GM12878 (cell line): ENCODE results near the gene PRKAR2B. TPM values are rescaled to one million over a fixed set of nuclear protein-coding genes. Genes with fewer than 3 reads are reported as not detected.

Experiments
- ATAC-seq: fragments of 200-7000 bp; cut with Tn5 transposase; 3 replicates; pipeline ENCODE4 v1.9.1; 2020; ENCODE audit warnings: mild to moderate bottlenecking, moderate library complexity
- BruUV-seq: library from RNA; stranded (reverse); fragments of 400-500 nt; replicated peaks from 2 replicates; lab custom pipeline; 2021; lab: Mats Ljungman, UMichigan
- CTCF ChIA-PET: fragments of 300-600 bp; sonication (Branson Sonifier 250); formaldehyde crosslinking; extraction: SDS; loops from one replicate; lab custom pipeline; 2021; ENCODE audit warnings: inconsistent platforms; lab: Yijun Ruan, JAX
- POLR2A ChIA-PET: fragments of 350-600 bp; formaldehyde crosslinking; extraction: SDS; loops from one replicate; lab custom pipeline; 2021; ENCODE audit warnings: inconsistent platforms; lab: Charles Lee
- RAD21 ChIA-PET: fragments of 300-600 bp; sonication (Branson Sonifier 250); formaldehyde crosslinking; loops from one replicate; lab custom pipeline; 2023; ENCODE audit warnings: antibody characterized with exemption; ENCODE audit not compliant: unreplicated experiment; lab: Charles Lee
- SMC1A ChIA-PET: fragments of 300-600 bp; sonication (Branson Sonifier 250); formaldehyde crosslinking; loops from one replicate; lab custom pipeline; 2023; ENCODE audit not compliant: unreplicated experiment, uncharacterized antibody; lab: Charles Lee
- DNase-seq: peaks from one replicate; pipeline ENCODE4 v3.0.0-alpha.2; 2011; ENCODE audit warnings: low read depth, low spot score
- FAIRE-seq: peaks from 3 replicates; lab custom pipeline; 2011; peaks lifted over from hg19 to GRCh38; lab: Jason Lieb, UNC
- H2AFZ ChIP-seq: 2 replicates; pipeline ENCODE4 v1.6.0; 2011; ENCODE audit warnings: low read depth, low read length, control low read depth; ENCODE audit not compliant: control insufficient read depth
- H3K27ac ChIP-seq: 2 replicates; pipeline ENCODE4 v1.5.1; 2011; ENCODE audit warnings: control low read depth; ENCODE audit not compliant: control insufficient read depth, insufficient read depth
- H3K27me3 ChIP-seq, 2 experiments: replicated peaks in 1 of 2; 2 replicates each; pipeline versions ENCODE4 v1.6.0 to v1.6.1; 2011; ENCODE audit warnings: low read length in 1 of 2; ENCODE audit not compliant: control insufficient read depth in 2 of 2, insufficient read depth in 2 of 2
- H3K36me3 ChIP-seq, 2 experiments: 2 replicates each; pipeline ENCODE4 v1.5.1; 2011; ENCODE audit warnings: low read length in 1 of 2; ENCODE audit not compliant: control insufficient read depth in 2 of 2, insufficient read depth in 2 of 2
- H3K4me1 ChIP-seq: 2 replicates; pipeline ENCODE4 v1.6.1; 2011; ENCODE audit warnings: mild to moderate bottlenecking, low read length, moderate library complexity, mixed read lengths; ENCODE audit not compliant: control insufficient read depth, insufficient read depth
- H3K4me2 ChIP-seq: 2 replicates; pipeline ENCODE4 v1.6.0; 2011; ENCODE audit warnings: control low read depth; ENCODE audit not compliant: control insufficient read depth, insufficient read depth
- H3K4me3 ChIP-seq: fragments of 200-600 bp; sonication (generic); 2 replicates; pipeline ENCODE4 v1.5.1; 2016
- H3K79me2 ChIP-seq: 2 replicates; pipeline ENCODE4 v1.6.0; 2011; ENCODE audit warnings: low read length; ENCODE audit not compliant: control insufficient read depth, insufficient read depth
- H3K9ac ChIP-seq: 2 replicates; pipeline ENCODE4 v1.8.0; 2011; ENCODE audit warnings: low read length, control low read depth, mixed read lengths; ENCODE audit not compliant: control insufficient read depth, insufficient read depth
- H3K9me3 ChIP-seq: replicated peaks from 3 replicates; pipeline ENCODE4 v1.5.1; 2011; ENCODE audit warnings: mild to moderate bottlenecking, low read length; ENCODE audit not compliant: control insufficient read depth, insufficient read depth
- H4K20me1 ChIP-seq: 2 replicates; pipeline ENCODE4 v1.6.0; 2011; ENCODE audit not compliant: control insufficient read depth, insufficient read depth
- BACH1 ChIP-seq: fragments of 450-650 bp; IDR thresholded peaks from 2 replicates; pipeline ENCODE4 v1.6.1; 2017; ENCODE audit warnings: mild to moderate bottlenecking, borderline replicate concordance
- NFYA ChIP-seq: IDR thresholded peaks from 2 replicates; pipeline ENCODE4 v1.6.1; 2011; ENCODE audit warnings: low read depth, mild to moderate bottlenecking, low read length, improper control_type of control experiment, borderline replicate concordance
- NR2C1 ChIP-seq: fragments of 450-650 bp; IDR thresholded peaks from 2 replicates; pipeline ENCODE4 v1.6.1; 2017; ENCODE audit warnings: antibody characterized with exemption, mild to moderate bottlenecking, moderate library complexity
- PAX8 ChIP-seq: fragments of 450-650 bp; IDR thresholded peaks from 2 replicates; pipeline ENCODE4 v1.6.1; 2017; ENCODE audit warnings: mild to moderate bottlenecking, moderate library complexity
- SIX5 ChIP-seq: IDR thresholded peaks from 2 replicates; pipeline ENCODE4 v1.6.1; 2011; ENCODE audit warnings: mild to moderate bottlenecking, low read depth, low read length, moderate library complexity; ENCODE audit not compliant: severe bottlenecking
- YBX1 ChIP-seq: fragments of 450-650 bp; IDR thresholded peaks from 2 replicates; pipeline ENCODE4 v1.6.1; 2016; ENCODE audit warnings: antibody characterized with exemption
- ZBED1 ChIP-seq: IDR thresholded peaks from 2 replicates; pipeline ENCODE4 v1.6.1; 2016; ENCODE audit warnings: borderline replicate concordance
- in situ Hi-C: fragments of 300-500 bp; cut with MboI; formaldehyde crosslinking; loops from 9 replicates; pipeline ENCODE4 v1.14.3; 2018; ENCODE audit warnings: mixed read lengths
- intact Hi-C: fragments of 100-400 bp; cut with micrococcal nuclease; formaldehyde crosslinking; loops from one replicate; pipeline ENCODE4 v1.14.2; 2022; ENCODE audit not compliant: unreplicated experiment
- polyA plus RNA-seq, 11 experiments: library from polyadenylated mRNA; depleted of rRNA in 4 of 11; unstranded in 6 of 11; stranded (reverse) in 5 of 11; fragments of >200 nt; fragmentation: Nextera tagmentation in 4 of 11; fragmentation: Illumina TruSeq in 1 of 11; extraction: Ambion mirVana in 4 of 11; extraction: Trizol in 1 of 11; gene quantifications; 1 replicate in 1 of 11; 2 replicates in 10 of 11; pipeline versions ENCODE4 v1.2.1 to v1.2.3, GENCODE V29; 2011 to 2016; ENCODE audit warnings: inconsistent platforms in 2 of 11, missing spikeins in 2 of 11, low read depth in 1 of 11
- total RNA-seq, 4 experiments: library from RNA; depleted of rRNA in 3 of 4; stranded (reverse); fragments of >200 nt in 3 of 4; fragmentation: Illumina TruSeq in 1 of 4; extraction: Trizol in 1 of 4; gene quantifications; 2 replicates each; pipeline versions ENCODE4 v1.2.1 to v1.2.3, GENCODE V29; 2013 to 2021
- TF ChIP-seq, protein P1 (sequence below): IDR thresholded peaks from 2 replicates; pipeline ENCODE4 v1.6.1; 2011; ENCODE audit warnings: low read depth, low read length, improper control_type of control experiment, borderline replicate concordance
- TF ChIP-seq, protein P2 (sequence below): fragments of 450-650 bp; formaldehyde crosslinking; IDR thresholded peaks from 2 replicates; pipeline ENCODE4 v1.4.0; 2022; ENCODE audit warnings: mild to moderate bottlenecking, moderate library complexity
- TF ChIP-seq, protein P3 (sequence below): fragments of 150-350 bp; IDR thresholded peaks from 2 replicates; pipeline ENCODE4 v1.6.1; 2016; ENCODE audit warnings: low read depth, low read length

PRKAR2B gene
- total and polyA plus RNA-seq, 10 of the 15 experiments (the other 5 are each of a cell fraction or from before 2014, with no cell fraction given): 0.01 to 0.18 (median 0.04) TPM; not detected in 4

DNA sequence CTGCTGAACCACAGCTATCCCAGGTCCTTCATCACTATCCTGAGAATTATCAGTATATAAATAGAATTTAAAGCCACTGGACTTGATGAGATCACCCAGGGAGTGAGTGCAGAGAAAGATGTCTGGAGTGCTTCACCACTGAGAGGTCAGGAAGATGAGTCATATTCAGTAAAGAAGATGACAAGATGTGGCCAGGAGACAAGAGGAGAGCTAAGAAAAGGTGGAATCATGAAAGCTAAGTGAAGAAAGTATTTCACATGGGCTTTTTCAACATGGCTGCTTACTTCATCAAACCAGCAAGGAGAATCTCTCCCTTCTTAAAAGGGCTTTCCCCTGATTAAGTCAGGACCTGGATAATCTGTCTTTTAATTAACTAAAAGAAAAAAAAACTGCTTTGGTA is 9.1 kb upstream of the PRKAR2B start:
- ChIA-PET SMC1A (no interaction called here), RAD21 (no interaction called here), CTCF (no interaction called here), POLR2A (no interaction called here)
- Histone ChIP-seq H2AFZ (no peak overlapping the region), H3K4me1 (no peaks in the 10 kb centered on the region), H3K9ac (no peak overlapping the region), H3K27ac (no peak overlapping the region), H3K36me3 (no peaks in the 10 kb centered on the region), H3K4me3 (no peak overlapping the region), H3K79me2 (no peaks in the 10 kb centered on the region), H3K4me2 (no peak overlapping the region), H3K9me3 (no peaks in the 10 kb centered on the region; the same call in 2 of the 3 replicates), H4K20me1 (no peaks in the 10 kb centered on the region), H3K27me3 (no peaks in the 10 kb centered on the region; a peak in 2 of 4 replicates)
- intact Hi-C loops (no loop called here), in situ Hi-C loops (no loop called here)
- ATAC-seq (no peak), FAIRE-seq (no peak), DNase-seq (no peak)
- BruUV-seq: no TSS peak
- TF ChIP-seq PAX8 (no peak), NFYA (no peak), BACH1 (no peak), YBX1 (no peak), ZBED1 (no peak), SIX5 (no peak), NR2C1 (no peak)
- TF ChIP-seq, protein P1, sequence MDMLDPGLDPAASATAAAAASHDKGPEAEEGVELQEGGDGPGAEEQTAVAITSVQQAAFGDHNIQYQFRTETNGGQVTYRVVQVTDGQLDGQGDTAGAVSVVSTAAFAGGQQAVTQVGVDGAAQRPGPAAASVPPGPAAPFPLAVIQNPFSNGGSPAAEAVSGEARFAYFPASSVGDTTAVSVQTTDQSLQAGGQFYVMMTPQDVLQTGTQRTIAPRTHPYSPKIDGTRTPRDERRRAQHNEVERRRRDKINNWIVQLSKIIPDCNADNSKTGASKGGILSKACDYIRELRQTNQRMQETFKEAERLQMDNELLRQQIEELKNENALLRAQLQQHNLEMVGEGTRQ: no peak
- TF ChIP-seq, protein P2, sequence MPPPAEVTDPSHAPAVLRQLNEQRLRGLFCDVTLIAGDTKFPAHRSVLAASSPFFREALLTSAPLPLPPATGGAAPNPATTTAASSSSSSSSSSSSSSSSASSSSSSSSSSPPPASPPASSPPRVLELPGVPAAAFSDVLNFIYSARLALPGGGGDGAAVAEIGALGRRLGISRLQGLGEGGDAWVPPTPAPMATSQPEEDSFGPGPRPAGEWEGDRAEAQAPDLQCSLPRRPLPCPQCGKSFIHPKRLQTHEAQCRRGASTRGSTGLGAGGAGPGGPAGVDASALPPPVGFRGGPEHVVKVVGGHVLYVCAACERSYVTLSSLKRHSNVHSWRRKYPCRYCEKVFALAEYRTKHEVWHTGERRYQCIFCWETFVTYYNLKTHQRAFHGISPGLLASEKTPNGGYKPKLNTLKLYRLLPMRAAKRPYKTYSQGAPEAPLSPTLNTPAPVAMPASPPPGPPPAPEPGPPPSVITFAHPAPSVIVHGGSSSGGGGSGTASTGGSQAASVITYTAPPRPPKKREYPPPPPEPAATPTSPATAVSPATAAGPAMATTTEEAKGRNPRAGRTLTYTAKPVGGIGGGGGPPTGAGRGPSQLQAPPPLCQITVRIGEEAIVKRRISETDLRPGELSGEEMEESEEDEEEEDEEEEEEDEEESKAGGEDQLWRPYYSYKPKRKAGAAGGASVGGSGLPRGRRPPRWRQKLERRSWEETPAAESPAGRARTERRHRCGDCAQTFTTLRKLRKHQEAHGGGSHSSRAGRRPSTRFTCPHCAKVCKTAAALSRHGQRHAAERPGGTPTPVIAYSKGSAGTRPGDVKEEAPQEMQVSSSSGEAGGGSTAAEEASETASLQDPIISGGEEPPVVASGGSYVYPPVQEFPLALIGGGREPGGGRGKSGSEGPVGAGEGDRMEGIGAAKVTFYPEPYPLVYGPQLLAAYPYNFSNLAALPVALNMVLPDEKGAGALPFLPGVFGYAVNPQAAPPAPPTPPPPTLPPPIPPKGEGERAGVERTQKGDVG (CRISPR knock-in tag): no peak
- TF ChIP-seq, protein P3, sequence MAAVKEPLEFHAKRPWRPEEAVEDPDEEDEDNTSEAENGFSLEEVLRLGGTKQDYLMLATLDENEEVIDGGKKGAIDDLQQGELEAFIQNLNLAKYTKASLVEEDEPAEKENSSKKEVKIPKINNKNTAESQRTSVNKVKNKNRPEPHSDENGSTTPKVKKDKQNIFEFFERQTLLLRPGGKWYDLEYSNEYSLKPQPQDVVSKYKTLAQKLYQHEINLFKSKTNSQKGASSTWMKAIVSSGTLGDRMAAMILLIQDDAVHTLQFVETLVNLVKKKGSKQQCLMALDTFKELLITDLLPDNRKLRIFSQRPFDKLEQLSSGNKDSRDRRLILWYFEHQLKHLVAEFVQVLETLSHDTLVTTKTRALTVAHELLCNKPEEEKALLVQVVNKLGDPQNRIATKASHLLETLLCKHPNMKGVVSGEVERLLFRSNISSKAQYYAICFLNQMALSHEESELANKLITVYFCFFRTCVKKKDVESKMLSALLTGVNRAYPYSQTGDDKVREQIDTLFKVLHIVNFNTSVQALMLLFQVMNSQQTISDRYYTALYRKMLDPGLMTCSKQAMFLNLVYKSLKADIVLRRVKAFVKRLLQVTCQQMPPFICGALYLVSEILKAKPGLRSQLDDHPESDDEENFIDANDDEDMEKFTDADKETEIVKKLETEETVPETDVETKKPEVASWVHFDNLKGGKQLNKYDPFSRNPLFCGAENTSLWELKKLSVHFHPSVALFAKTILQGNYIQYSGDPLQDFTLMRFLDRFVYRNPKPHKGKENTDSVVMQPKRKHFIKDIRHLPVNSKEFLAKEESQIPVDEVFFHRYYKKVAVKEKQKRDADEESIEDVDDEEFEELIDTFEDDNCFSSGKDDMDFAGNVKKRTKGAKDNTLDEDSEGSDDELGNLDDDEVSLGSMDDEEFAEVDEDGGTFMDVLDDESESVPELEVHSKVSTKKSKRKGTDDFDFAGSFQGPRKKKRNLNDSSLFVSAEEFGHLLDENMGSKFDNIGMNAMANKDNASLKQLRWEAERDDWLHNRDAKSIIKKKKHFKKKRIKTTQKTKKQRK: no peak
